Umbilical cord (tissue), 2 donors: ENCODE results near the gene APBA2. TPM values are rescaled to one million over a fixed set of nuclear protein-coding genes. Genes with fewer than 3 reads are reported as not detected.
"Not testable (repeated sequence)": the region's sequence is repeated elsewhere in the genome, so short reads cannot be mapped to it uniquely, and the experiment has no call there.

ENCODE experiments used
- DNase-seq: peaks from one replicate; pipeline ENCODE4 v3.0.0-alpha.2; 2015; ENCODE audit warnings: low spot score
- total RNA-seq: library from RNA; depleted of rRNA; stranded (reverse); fragments of >200 nt; gene quantifications from one replicate; pipeline ENCODE4 v1.2.3, GENCODE V29; 2014; ENCODE audit warnings: low replicate concordance; ENCODE audit not compliant: insufficient read depth

The APBA2 gene
- total RNA-seq = 5.8 TPM

GRCh38 chr15:28885630-28886430, at the start of gene APBA2:
TSS of gene APBA2 (plus strand) at chr15:28885974. CDS start at chr15:29053885, 167,911 bp downstream.
- peak; percentile 12 for DNase-seq

- DNase-seq = not testable (repeated sequence)
Measured at GRCh38 chr15:28840285-28840684, 45.5 kb upstream of the APBA2 start.

- not testable (repeated sequence) for DNase-seq
Measured at GRCh38 chr15:28842210-28842609, 43.6 kb upstream of the APBA2 start.

GRCh38 chr15:28843520-28843919, 42.3 kb upstream of the APBA2 start:
- not testable (repeated sequence) for DNase-seq

DNA sequence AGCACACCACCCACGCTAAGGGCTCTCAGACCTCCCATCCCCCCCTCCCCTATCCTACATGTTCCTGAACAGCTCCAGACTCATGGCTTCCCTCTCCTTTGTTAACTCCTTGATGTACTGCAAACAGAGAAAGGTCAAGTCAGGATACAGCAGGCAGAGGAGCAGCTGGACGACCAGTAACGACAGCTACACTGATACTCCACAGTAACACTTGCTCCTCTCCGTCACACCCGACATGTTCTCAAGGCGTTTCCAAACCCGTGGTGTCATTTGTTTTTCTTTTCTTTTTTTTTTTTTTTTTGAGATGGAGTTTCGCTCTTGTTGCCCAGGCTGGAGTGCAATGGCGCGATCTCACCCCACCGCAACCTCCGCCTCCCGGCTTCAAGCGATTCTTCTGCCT, 41.6 kb upstream of the APBA2 start:
- not testable (repeated sequence) for DNase-seq

DNA sequence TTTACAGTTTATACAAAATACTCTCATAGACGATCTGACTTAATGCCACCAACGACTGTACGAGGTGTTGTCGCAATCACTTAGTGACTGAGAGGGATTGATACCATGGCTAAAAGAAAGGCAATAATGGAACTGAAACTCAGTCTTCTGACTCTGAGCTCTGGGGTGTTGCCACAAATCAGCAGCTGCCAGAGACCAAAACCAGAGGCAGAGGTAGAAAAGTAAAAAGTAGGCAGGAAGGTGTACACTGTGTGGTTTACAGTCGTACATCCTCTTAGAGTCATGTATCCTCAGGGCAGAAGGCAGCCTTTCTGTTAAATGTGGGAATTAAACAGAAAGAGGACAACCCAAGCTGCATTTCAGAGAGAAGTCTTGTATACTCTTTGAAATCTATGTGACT, 38.5 kb upstream of the APBA2 start:
- not testable (repeated sequence) for DNase-seq

- DNase-seq = not testable (repeated sequence)
Measured at GRCh38 chr15:28847959-28848358, 37.8 kb upstream of the APBA2 start.

DNA sequence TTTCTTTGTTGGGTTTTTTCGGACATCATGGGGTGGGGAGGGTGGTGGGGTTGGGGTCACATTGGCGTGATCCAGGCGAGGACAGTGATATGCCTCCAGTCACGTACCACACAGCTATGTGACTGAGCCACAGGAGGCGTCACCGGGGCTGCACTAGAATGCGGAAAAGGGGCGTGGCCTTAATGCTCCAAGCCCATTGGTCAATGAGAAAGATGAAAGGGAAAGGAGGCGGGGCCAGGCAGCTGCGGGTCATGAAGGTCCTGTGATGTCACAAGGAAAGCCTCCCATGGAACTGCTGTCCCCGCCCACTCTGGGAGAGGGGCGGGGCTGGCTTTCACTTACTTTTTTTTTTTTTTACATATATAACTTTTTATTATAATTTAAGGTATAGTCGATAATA, 37.3 kb upstream of the APBA2 start, which contains the start of gene GOLGA6L7:
TSS of gene GOLGA6L7 (minus strand) at position 124 of the 400 bp plus-strand sequence. CDS start at position 29, 95 bp downstream.
- not testable (repeated sequence) for DNase-seq

DNA sequence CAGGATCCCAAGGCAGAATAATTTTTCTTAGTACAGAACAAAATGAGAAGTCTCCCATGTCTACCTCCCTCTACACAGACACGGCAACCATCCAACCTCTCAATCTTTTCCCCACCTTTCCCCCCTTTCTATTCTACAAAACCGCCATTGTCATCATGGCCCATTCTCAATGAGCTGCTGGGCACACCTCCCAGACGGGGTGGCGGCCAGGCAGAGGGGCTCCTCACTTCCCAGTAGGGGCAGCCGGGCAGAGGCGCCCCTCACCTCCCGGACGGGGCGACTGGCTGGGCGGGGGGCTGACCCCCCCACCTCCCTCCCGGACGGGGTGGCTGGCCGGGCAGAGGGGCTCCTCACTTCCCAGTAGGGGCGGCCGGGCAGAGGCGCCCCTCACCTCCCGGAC, 36.5 kb upstream of the APBA2 start:
- DNase-seq = not testable (repeated sequence)

- not testable (repeated sequence) for DNase-seq
Measured at GRCh38 chr15:28849766-28850165, 36.0 kb upstream of the APBA2 start.

DNA sequence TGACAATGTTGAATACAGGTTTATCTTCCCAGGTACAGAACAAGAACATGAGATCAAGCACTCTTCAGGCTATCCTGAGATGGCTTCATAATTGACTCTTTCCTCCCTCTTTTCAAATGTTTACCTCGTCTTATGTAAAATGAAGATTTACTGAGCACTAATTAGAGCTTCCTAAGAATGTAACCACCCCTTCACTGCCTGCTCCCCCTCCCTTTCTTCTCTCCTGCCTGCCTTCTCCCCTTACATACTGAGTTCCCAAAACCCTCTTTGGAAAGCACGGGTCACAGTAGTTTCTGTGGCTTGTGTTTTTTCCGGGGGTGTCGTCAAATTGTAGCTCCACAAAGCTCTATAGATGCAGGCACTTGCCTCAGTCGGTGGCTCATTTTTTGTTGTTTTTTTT, 32.1 kb upstream of the APBA2 start:
- DNase-seq = not testable (repeated sequence)

GRCh38 chr15:28854578-28854977, 31.2 kb upstream of the APBA2 start:
- not testable (repeated sequence) for DNase-seq

GRCh38 chr15:28861031-28861534, 24.7 kb upstream of the APBA2 start:
- DNase-seq = peak; percentile 9

GRCh38 chr15:28861589-28862293, 24.0 kb upstream of the APBA2 start:
- not testable (repeated sequence) for DNase-seq

- DNase-seq = no peak
Measured at GRCh38 chr15:28868744-28869345, 16.9 kb upstream of the APBA2 start.

- no peak for DNase-seq
Measured at GRCh38 chr15:28871168-28871567, 14.6 kb upstream of the APBA2 start.

DNA sequence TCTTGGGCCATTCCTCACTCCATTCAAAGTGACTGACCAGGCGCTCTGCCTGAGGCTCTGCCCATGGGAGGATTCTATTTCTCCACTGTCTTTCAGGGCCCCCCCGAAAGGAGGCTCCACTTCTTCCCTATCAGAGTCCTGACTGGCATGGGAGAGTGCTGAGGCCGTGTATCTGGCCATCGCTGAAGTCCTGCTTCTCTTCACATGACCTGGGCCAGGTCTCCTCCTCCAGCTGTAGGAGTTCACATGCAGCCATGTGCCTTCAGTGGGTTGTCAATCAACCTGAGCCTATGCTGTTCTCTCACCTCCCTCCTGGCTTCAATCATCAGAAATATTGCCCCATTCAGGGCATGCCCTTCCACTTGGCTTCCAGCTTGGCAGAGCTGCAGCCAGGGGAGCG, 12.8 kb upstream of the APBA2 start:
- DNase-seq = no peak

GRCh38 chr15:28873585-28874190, 12.1 kb upstream of the APBA2 start:
- no peak for DNase-seq

- no peak for DNase-seq
Measured at GRCh38 chr15:28875461-28876000, 10.2 kb upstream of the APBA2 start.

GRCh38 chr15:28876131-28876844, 9.5 kb upstream of the APBA2 start:
- no peak for DNase-seq

GRCh38 chr15:28876845-28877185, 9.0 kb upstream of the APBA2 start:
- no peak for DNase-seq
